Duodenal mucosa (tissue), 2 donors: ENCODE measurements around the gene LAMA5.

Experiments used
- H3K27ac ChIP-seq: one replicate; pipeline ENCODE4 v1.7.0; 2013; ENCODE audit warnings: low read depth, low read length
- H3K27me3 ChIP-seq, 2 donors: one replicate each; pipeline ENCODE4 v1.7.0; 2013; ENCODE audit warnings: low read length in 2 of 2, control low read depth in 1 of 2; ENCODE audit not compliant: insufficient read depth in 2 of 2, control insufficient read depth in 1 of 2
- H3K36me3 ChIP-seq, 2 donors: one replicate each; pipeline ENCODE4 v1.7.0; 2013; ENCODE audit warnings: low read length in 2 of 2, control low read depth in 1 of 2; ENCODE audit not compliant: insufficient read depth in 2 of 2, control insufficient read depth in 1 of 2
- H3K4me1 ChIP-seq, 2 donors: one replicate each; pipeline ENCODE4 v1.7.0; 2013; ENCODE audit warnings: low read length in 2 of 2, control low read depth in 1 of 2; ENCODE audit not compliant: insufficient read depth in 2 of 2, control insufficient read depth in 1 of 2
- H3K4me3 ChIP-seq, 2 donors: one replicate each; pipeline ENCODE4 v1.7.0; 2013; ENCODE audit warnings: low read length in 2 of 2, low read depth in 1 of 2
- H3K9ac ChIP-seq, 2 donors: one replicate each; pipeline ENCODE4 v1.7.0; 2013; ENCODE audit warnings: low read length in 2 of 2, low read depth in 1 of 2
- H3K9me3 ChIP-seq, 2 donors: one replicate each; pipeline ENCODE4 v1.7.0; 2013; ENCODE audit warnings: low read length in 2 of 2, control low read depth in 1 of 2; ENCODE audit not compliant: control insufficient read depth in 1 of 2

Gene LAMA5

GRCh38 chr20:62357681-62358080, 9.4 kb downstream of the LAMA5 start:
- Histone ChIP-seq H3K9ac (no peak overlapping the region), H3K27ac (peak overlapping the region; percentile 62), H3K4me3 (no peak overlapping the region), H3K9me3 (no peaks in the 10 kb centered on the region), H3K36me3 (no peaks in the 10 kb centered on the region), H3K4me1 (peaks cover 4 to 41% of the 10 kb centered on the region in 2 donors), H3K27me3 (no peaks in the 10 kb centered on the region)

GRCh38 chr20:62357187-62357667, 9.9 kb downstream of the LAMA5 start:
- H3K27me3 ChIP-seq = no peaks in the 10 kb centered on the region
- no peak overlapping the region for H3K9ac ChIP-seq
- no peaks in the 10 kb centered on the region for H3K9me3 ChIP-seq
- H3K4me3 ChIP-seq = no peak overlapping the region
- no peaks in the 10 kb centered on the region for H3K36me3 ChIP-seq
- peaks cover 4 to 41% of the 10 kb centered on the region in 2 donors for H3K4me1 ChIP-seq
- peak overlapping the region; percentile 62 for H3K27ac ChIP-seq

- Histone ChIP-seq H3K4me3 (no peak overlapping the region), H3K27ac (peak overlapping the region; percentile 51), H3K27me3 (no peaks in the 10 kb centered on the region), H3K9ac (peak overlapping the region in 1 of 2 donors; percentile 10), H3K36me3 (no peaks in the 10 kb centered on the region), H3K4me1 (peaks cover 4 to 41% of the 10 kb centered on the region in 2 donors), H3K9me3 (no peaks in the 10 kb centered on the region)
Observed at GRCh38 chr20:62356589-62357186, 10.4 kb downstream of the LAMA5 start.

- H3K27me3 ChIP-seq = no peaks in the 10 kb centered on the region
- H3K9ac ChIP-seq = no peak overlapping the region
- H3K36me3 ChIP-seq = no peaks in the 10 kb centered on the region
- H3K9me3 ChIP-seq = no peaks in the 10 kb centered on the region
- no peak overlapping the region for H3K4me3 ChIP-seq
- peak overlapping the region; percentile 51 for H3K27ac ChIP-seq
- peaks cover 5 to 41% of the 10 kb centered on the region in 2 donors for H3K4me1 ChIP-seq
Observed at GRCh38 chr20:62355878-62356588, 11.1 kb downstream of the LAMA5 start.

- no peak overlapping the region for H3K4me3 ChIP-seq
- no peaks in the 10 kb centered on the region for H3K27me3 ChIP-seq
- H3K9me3 ChIP-seq = no peaks in the 10 kb centered on the region
- H3K36me3 ChIP-seq = no peaks in the 10 kb centered on the region
- no peak overlapping the region for H3K9ac ChIP-seq
- H3K4me1 ChIP-seq = peaks cover 10 to 46% of the 10 kb centered on the region in 2 donors
- H3K27ac ChIP-seq = peak overlapping the region; percentile 23
Observed at GRCh38 chr20:62355516-62355877, 11.6 kb downstream of the LAMA5 start.

GRCh38 chr20:62354811-62355341, 12.2 kb downstream of the LAMA5 start:
- Histone ChIP-seq H3K4me3 (no peak overlapping the region), H3K36me3 (no peaks in the 10 kb centered on the region), H3K4me1 (peaks cover 16 to 51% of the 10 kb centered on the region in 2 donors), H3K9me3 (no peaks in the 10 kb centered on the region), H3K9ac (no peak overlapping the region), H3K27me3 (no peaks in the 10 kb centered on the region), H3K27ac (peak overlapping the region; percentile 23)

GRCh38 chr20:62354031-62354808, 12.9 kb downstream of the LAMA5 start:
- H3K9me3 ChIP-seq = no peaks in the 10 kb centered on the region
- H3K27ac ChIP-seq = no peak overlapping the region
- no peak overlapping the region for H3K9ac ChIP-seq
- H3K36me3 ChIP-seq = no peaks in the 10 kb centered on the region
- no peak overlapping the region for H3K4me3 ChIP-seq
- no peaks in the 10 kb centered on the region for H3K27me3 ChIP-seq
- H3K4me1 ChIP-seq = peaks cover 17 to 53% of the 10 kb centered on the region in 2 donors

GRCh38 chr20:62353289-62354030, 13.7 kb downstream of the LAMA5 start:
- Histone ChIP-seq H3K27ac (no peak overlapping the region), H3K4me1 (peaks cover 17 to 48% of the 10 kb centered on the region in 2 donors), H3K36me3 (no peaks in the 10 kb centered on the region), H3K9me3 (no peaks in the 10 kb centered on the region), H3K9ac (no peak overlapping the region), H3K4me3 (no peak overlapping the region), H3K27me3 (no peaks in the 10 kb centered on the region)

- Histone ChIP-seq H3K9me3 (no peaks in the 10 kb centered on the region), H3K36me3 (no peaks in the 10 kb centered on the region), H3K4me3 (no peak overlapping the region), H3K9ac (no peak overlapping the region), H3K27ac (peak overlapping the region; percentile 3), H3K27me3 (no peaks in the 10 kb centered on the region), H3K4me1 (peaks cover 17 to 41% of the 10 kb centered on the region in 2 donors)
Observed at GRCh38 chr20:62352402-62353288, 14.5 kb downstream of the LAMA5 start.
